OCI-LY7 (cell line): ENCODE measurements around the gene NSL1. TPM values are rescaled to one million over a fixed set of nuclear protein-coding genes. Genes with fewer than 3 reads are reported as not detected.

Source experiments
- BruUV-seq: library from RNA; stranded (reverse); fragments of 400-500 nt; replicated peaks from 2 replicates; lab custom pipeline; 2021; lab: Mats Ljungman, UMichigan
- CTCF ChIA-PET: fragments of 300-600 bp; sonication (Branson Sonifier 250); formaldehyde crosslinking; loops from one replicate; lab custom pipeline; 2022; ENCODE audit warnings: antibody characterized with exemption; ENCODE audit not compliant: unreplicated experiment; lab: Charles Lee
- POLR2A ChIA-PET: fragments of 300-600 bp; sonication (Branson Sonifier 250); formaldehyde crosslinking; loops from one replicate; lab custom pipeline; 2022; ENCODE audit warnings: antibody characterized with exemption; lab: Charles Lee
- DNase-seq: peaks from one replicate; pipeline ENCODE4 v3.0.0-alpha.2; 2015; ENCODE audit warnings: low spot score
- H2AFZ ChIP-seq: fragments of 200-600 bp; sonication (generic), shearing (Covaris generic); 2 replicates; pipeline ENCODE4 v1.6.1; 2014; ENCODE audit warnings: mild to moderate bottlenecking, antibody characterized with exemption, low read length, moderate library complexity
- H3K27ac ChIP-seq: fragments of 200-600 bp; sonication (generic); 2 replicates; pipeline ENCODE4 v1.5.1; 2014; ENCODE audit warnings: mixed run types, low read depth, mild to moderate bottlenecking, moderate library complexity, low read length, inconsistent platforms; ENCODE audit not compliant: poor library complexity, severe bottlenecking
- H3K36me3 ChIP-seq: fragments of 200-600 bp; sonication (generic); 2 replicates; pipeline ENCODE4 v1.6.1; 2014; ENCODE audit warnings: mild to moderate bottlenecking, antibody characterized with exemption, low read length, moderate library complexity, mixed read lengths; ENCODE audit not compliant: insufficient read depth
- H3K4me1 ChIP-seq: fragments of 200-600 bp; sonication (generic); 2 replicates; pipeline ENCODE4 v1.5.1; 2014; ENCODE audit warnings: mild to moderate bottlenecking, low read length; ENCODE audit not compliant: insufficient read depth, poor library complexity, severe bottlenecking
- H3K4me2 ChIP-seq: fragments of 200-600 bp; sonication (generic); 2 replicates; pipeline ENCODE4 v1.6.1; 2014; ENCODE audit warnings: mild to moderate bottlenecking, low read length
- H3K4me3 ChIP-seq: fragments of 200-600 bp; sonication (generic); 2 replicates; pipeline ENCODE4 v1.5.1; 2014; ENCODE audit warnings: mild to moderate bottlenecking, low read depth, low read length; ENCODE audit not compliant: poor library complexity, severe bottlenecking
- H3K79me2 ChIP-seq: fragments of 200-600 bp; sonication (generic); 2 replicates; pipeline ENCODE4 v1.6.1; 2016; ENCODE audit warnings: low read depth, mild to moderate bottlenecking, low read length, moderate library complexity, mixed read lengths; ENCODE audit not compliant: insufficient read depth
- H3K9me2 ChIP-seq: fragments of 200-600 bp; sonication (generic); 2 replicates; pipeline ENCODE4 v1.6.1; 2016; ENCODE audit warnings: mild to moderate bottlenecking, low read length, mixed read lengths; ENCODE audit not compliant: insufficient read depth
- H3K9me3 ChIP-seq: fragments of 200-600 bp; sonication (generic); 2 replicates; pipeline ENCODE4 v1.6.1; 2014; ENCODE audit warnings: mild to moderate bottlenecking, mixed run types, low read length, mixed read lengths
- H4K20me1 ChIP-seq: fragments of 200-600 bp; sonication (generic); 2 replicates; pipeline ENCODE4 v1.6.1; 2014; ENCODE audit warnings: mild to moderate bottlenecking, antibody characterized with exemption, low read length, moderate library complexity, mixed read lengths; ENCODE audit not compliant: insufficient read depth
- CTCF ChIP-seq: fragments of 200-600 bp; sonication (generic); conservative IDR thresholded peaks from 2 replicates; pipeline ENCODE4 v1.5.1; 2014; ENCODE audit warnings: mild to moderate bottlenecking, antibody characterized with exemption, low read length, moderate library complexity, mixed read lengths
- EZH2phosphoT487 ChIP-seq: fragments of 200-600 bp; sonication (generic); IDR thresholded peaks from 2 replicates; pipeline ENCODE4 v1.6.1; 2018; ENCODE audit warnings: low read depth, borderline replicate concordance, mild to moderate bottlenecking, mixed run types, antibody characterized with exemption, low read length, moderate library complexity, mixed read lengths
- intact Hi-C: fragments of 100-400 bp; cut with micrococcal nuclease; formaldehyde crosslinking; loops from one replicate; pipeline ENCODE4 v1.10.0; 2022; ENCODE audit not compliant: unreplicated experiment
- total RNA-seq, 2 experiments: library from RNA; depleted of rRNA in 1 of 2; stranded (reverse); fragments of >200 nt in 1 of 2; shearing (Covaris generic) in 1 of 2; gene quantifications; 2 replicates each; pipeline ENCODE4 v1.2.3, GENCODE V29; 2014 to 2022

Gene NSL1
- total RNA-seq, 2 experiments from 2014 or later, result 66.8 to 70.9 TPM

- Histone ChIP-seq H3K9me3 (no peaks in the 10 kb centered on the region), H3K36me3 (peaks cover 86% of the 10 kb centered on the region), H3K9me2 (no peaks in the 10 kb centered on the region), H3K4me1 (peaks cover 8% of the 10 kb centered on the region), H3K79me2 (peaks cover 27% of the 10 kb centered on the region), H3K27ac (no peak overlapping the region), H4K20me1 (peaks cover 8% of the 10 kb centered on the region; the same call in 1 of the 2 replicates), H2AFZ (no peak overlapping the region), H3K4me3 (no peak overlapping the region), H3K4me2 (no peak overlapping the region)
- DNase-seq, result no peak
- no peak for TF ChIP-seq CTCF
- TF ChIP-seq EZH2phosphoT487, result no peak
- no TSS peak for BruUV-seq
- POLR2A ChIA-PET, result no interaction called here
- CTCF ChIA-PET, result no interaction called here
- intact Hi-C loops, result loop anchor here (2.0 to 5.0 kb wide), 2 partner anchors 307 to 327 kb away; no protein-coding TSS in a partner anchor
Observed at GRCh38 chr1:212783976-212784375, 7.6 kb downstream of the NSL1 start.

GRCh38 chr1:212782422-212783154 lies 9.0 kb downstream of the NSL1 start:
- peak; percentile 42 for DNase-seq

More at GRCh38 chr1:212782422-212783154, 9.0 kb downstream of the NSL1 start:
- Histone ChIP-seq H3K4me2 (no peak overlapping the region), H3K9me2 (no peaks in the 10 kb centered on the region), H3K4me3 (no peak overlapping the region), H4K20me1 (peaks cover 4% of the 10 kb centered on the region; the same call in 1 of the 2 replicates), H3K4me1 (no peaks in the 10 kb centered on the region), H2AFZ (no peak overlapping the region), H3K27ac (no peak overlapping the region), H3K79me2 (peaks cover 13% of the 10 kb centered on the region), H3K9me3 (no peaks in the 10 kb centered on the region), H3K36me3 (peaks cover 78% of the 10 kb centered on the region)
- ChIA-PET POLR2A (interaction anchor here (2.2 kb wide), 1 partner anchor 8 kb away, joined by 9 read pairs; the partner anchor contains the start of genes NSL1 and TATDN3), CTCF (interaction anchor here (1.0 kb wide), 1 partner anchor 30 kb away, joined by 3 read pairs; no protein-coding TSS in a partner anchor)
- no TSS peak for BruUV-seq
- no peak for TF ChIP-seq EZH2phosphoT487
- TF ChIP-seq CTCF, result peak; percentile 89
- intact Hi-C loops, result loop anchor here (1.0 to 5.0 kb wide), 4 partner anchors 83 to 325 kb away; partner anchors contain the start of gene BATF3
